Fibroblast of skin of scalp (primary cell): ENCODE results near the gene SYT10. TPM values are rescaled to one million over a fixed set of nuclear protein-coding genes. Genes with fewer than 3 reads are reported as not detected.
"Not testable (repeated sequence)": the region's sequence is repeated elsewhere in the genome, so short reads cannot be mapped to it uniquely, and the experiment has no call there.

Experiments
- DNase-seq: peaks from one replicate; pipeline ENCODE4 v3.0.0-alpha.2; 2013
- polyA plus RNA-seq, 2 experiments: library from polyadenylated mRNA; unstranded; fragments of 120-200 nt; gene quantifications; one replicate each; pipeline ENCODE4 v1.2.1, GENCODE V29; 2013; ENCODE audit not compliant: insufficient read length in 2 of 2

The SYT10 gene, protein sequence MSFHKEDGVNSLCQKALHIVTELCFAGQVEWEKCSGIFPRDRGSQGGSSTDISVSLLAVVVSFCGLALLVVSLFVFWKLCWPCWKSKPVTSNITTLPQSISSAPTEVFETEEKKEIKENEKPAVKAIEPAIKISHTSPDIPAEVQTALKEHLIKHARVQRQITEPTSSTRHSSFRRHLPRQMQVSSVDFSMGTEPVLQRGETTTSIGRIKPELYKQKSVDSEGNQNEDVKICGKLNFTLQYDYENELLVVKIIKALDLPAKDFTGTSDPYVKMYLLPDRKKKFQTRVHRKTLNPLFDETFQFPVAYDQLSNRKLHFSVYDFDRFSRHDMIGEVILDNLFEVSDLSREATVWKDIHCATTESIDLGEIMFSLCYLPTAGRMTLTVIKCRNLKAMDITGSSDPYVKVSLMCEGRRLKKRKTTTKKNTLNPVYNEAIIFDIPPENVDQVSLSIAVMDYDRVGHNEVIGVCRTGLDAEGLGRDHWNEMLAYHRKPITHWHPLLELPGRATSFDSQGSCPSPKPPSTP
- polyA plus RNA-seq (2013, experiment 1 of 2; ENCODE audit: insufficient read length) = not detected
- polyA plus RNA-seq (2013, experiment 2 of 2; ENCODE audit: insufficient read length) = not detected

DNA sequence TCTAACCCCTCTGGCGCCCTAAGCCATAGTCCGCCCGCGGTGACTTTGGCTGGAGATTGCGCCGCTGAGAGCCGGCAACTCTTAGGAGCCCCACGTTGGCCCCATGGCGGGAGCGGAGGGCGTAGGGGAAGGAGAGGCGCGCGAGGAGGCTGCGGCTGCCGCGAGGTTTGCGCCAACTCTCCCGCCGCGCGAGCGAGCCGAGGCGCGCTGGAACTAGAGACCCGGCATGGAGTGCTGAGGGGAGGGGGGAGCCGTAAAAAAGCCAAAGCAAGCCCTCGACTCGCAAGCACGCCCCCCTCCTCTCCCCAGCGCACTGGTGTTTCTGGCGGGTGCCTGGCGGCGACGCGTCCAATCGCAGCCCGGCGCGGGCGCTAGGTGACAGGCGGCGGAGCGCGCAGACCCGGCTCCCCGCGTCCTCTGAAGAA lies at the start of gene SYT10:
Gene SYT10 (minus strand): TSS at position 233 of the 425 bp plus-strand sequence. CDS start 297 bp downstream, outside the sequence.
- DNase-seq = peak; percentile 2

- no peak for DNase-seq
Measured at GRCh38 chr12:33488036-33488435, 48.4 kb upstream of the SYT10 start.

GRCh38 chr12:33486058-33486457 lies 46.4 kb upstream of the SYT10 start:
- no peak for DNase-seq

DNA sequence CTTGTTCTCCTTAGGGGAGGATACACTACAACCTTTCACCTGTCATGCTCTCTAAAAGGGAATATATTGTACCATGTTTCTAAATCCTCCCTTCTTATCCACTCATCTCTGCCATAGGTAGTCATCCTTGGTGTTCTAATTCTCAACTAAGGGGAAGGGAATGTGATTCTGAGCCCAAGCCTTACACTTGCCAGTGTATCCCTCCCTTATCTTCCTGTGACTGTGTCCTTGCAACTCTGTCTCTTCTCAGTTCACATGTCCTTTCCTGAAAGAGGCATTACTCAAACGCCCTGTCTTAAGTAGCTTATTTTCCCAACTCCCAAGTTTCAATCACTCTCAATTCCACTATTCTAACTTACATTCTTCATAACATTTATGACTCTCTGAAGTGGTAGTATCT lies 44.5 kb upstream of the SYT10 start:
- DNase-seq = no peak

DNA sequence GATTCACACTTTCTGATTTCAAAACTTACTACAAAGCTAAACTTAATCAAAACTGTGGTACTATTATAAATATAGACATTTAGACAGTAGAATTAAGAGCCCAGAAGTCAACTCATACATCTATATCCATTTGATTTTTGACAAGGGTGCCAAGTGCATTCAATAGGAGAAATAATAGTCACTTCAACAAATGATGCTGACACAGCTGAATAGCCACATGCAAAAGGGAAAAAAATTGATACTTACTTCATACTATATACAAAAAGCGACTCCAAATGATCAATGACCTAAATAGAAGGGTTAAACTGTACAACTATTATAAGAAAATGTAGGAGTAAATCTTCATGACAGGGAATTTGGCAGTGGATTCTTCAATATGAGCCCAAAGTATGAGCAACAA lies 40.7 kb upstream of the SYT10 start:
- no peak for DNase-seq

GRCh38 chr12:33476058-33476457 lies 36.4 kb upstream of the SYT10 start:
- DNase-seq = no peak

DNA sequence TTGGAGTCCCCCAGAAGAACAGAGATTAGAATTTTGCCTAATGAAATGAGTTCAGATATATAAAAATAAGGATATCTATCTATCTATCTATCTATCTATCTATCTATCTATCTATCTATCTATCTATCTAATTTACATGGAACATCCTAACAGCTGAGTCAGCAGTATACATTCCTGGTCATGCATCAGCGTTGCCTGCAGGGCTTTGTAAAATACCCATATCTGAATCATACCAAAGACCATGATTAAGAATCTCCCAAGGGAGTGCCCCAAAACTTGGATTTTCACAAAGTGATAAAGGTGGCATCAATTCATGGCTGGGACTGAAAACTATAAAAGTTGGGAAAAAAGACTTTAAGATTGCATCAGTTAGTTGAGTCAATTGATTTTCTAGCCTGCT lies 32.7 kb upstream of the SYT10 start:
- DNase-seq = no peak

DNA sequence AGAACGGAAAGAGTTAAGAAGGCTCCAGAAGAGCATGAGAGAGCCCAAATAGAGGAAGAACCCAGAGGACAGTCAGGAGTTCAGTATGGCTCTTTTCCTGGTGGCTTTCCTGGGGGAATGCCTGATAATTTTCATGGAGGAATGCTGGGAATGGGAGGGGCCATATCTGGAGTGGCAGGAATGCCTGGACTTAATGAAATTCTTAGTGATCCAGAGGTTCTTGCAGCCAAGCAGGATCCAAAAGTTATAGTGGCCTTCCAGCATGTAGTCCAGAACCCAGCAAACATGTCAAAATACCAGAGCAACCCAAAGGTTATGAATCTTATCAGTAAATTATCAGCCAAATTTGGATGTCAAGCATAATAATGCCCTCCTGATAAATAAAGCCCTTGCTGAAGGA lies 15.5 kb upstream of the SYT10 start:
- DNase-seq = no peak

DNA sequence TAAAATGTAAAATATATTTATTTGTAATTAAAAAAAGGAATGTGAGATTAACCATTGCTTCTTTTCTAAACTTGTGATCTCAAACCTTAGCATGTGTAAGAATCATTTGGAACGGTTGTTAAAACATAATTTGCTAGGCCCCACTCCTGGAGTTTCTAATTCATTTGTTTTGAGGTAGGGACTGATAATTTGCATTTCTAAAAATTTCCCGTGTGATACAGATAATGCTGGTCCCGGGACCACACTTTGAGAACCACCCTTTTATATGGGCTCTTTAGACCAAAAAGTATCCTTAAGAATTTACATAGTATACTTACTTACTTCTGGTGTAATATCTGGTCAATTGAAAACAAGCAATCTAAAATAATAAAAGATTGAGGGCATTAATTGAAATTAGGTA lies 10.9 kb upstream of the SYT10 start:
- no peak for DNase-seq

GRCh38 chr12:33440477-33440876 lies 858 bp upstream of the SYT10 start:
- no peak for DNase-seq

GRCh38 chr12:33438851-33439586 lies 600 bp downstream of the SYT10 start:
- DNase-seq = no peak

DNA sequence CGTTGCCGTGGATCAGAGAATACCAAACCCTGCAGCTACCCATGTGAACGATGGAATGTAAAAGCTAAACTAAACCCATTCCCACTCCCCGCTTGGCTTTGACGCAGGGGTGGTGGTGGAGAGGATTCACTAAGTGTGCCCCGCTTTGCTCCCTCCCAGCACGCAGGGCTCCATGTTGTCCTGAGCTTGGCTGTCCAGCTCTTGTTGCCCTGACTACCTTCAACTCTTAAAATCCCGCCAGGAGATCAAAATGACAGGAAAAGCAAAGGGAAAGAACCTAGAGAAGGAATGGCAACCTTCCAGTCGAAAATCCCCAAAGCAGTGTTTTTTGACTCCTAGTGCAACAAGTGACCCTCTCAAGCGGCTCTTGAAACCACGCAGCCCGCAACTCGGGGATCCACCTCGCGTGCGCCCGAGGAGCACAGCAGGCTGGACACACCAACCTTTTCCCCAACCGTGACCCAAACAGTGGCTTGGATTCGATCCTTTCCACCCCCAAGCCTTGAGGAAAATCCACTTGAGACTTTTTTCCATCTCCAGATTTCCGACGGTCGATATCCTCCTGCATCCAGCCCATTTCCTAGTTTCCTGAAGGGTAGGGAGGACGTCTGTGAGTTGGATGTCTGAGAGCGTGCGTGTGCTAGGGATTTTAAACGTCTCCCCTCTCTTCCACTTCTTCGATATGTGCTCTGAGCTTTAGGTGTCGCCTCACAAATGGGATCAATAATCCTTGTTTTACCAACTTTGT lies 1.4 kb downstream of the SYT10 start:
- no peak for DNase-seq

DNA sequence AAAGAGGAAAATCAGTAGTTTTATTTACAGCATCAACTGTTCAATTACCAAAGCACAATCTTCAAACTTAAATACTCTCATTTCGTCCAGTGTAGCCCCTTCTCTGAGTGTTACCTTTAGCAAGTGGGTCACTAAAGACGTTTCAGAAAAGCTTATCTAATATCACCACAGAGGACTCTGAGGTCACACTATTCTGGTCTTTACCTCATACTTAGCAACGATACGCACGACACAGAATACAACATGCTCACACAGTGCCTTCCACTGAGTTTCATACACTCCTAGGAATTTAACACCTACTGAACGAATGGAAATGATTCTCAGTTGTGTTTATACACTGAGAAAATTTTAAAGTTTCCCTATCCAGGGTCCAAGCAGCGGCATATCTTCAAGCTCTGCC lies 2.0 kb downstream of the SYT10 start:
- no peak for DNase-seq

DNA sequence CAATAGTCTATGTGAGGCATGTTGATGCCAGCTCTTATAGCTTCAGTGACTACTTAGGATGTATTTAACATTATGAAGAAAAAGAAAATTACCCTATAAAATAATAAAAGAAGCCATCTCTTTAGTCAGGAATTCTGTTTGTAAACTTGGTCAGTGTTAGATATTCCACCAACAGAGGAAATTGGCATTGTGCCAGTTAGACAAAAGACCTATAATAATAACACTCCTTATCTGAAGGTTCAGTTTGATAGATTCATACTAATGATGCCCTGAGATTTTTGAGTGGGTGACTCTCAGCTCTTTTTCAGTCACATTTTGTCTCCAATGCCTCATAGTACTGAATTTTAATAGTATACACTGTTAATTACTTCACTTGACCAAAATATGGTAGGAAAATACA lies 6.6 kb downstream of the SYT10 start:
- no peak for DNase-seq

- DNase-seq = no peak
Measured at GRCh38 chr12:33431648-33432047, 8.0 kb downstream of the SYT10 start.

DNA sequence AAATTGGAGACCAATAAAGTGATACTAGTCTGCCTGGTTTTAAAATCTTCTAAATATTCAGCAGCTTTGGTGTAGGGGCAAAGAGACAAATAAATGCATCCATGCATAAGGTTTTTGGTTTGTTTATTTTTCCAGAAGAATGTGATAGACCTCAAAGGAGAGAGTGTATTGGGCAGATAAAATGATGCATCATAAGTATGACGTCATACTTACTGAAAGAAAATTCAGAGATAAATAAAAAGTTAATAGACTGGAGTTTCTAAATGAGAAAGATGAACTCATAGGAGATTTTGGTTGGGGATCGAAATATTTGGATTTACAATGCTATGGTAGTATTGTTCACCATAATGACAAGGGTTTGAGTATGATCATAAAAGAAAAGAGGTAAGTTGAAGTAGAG lies 10.2 kb downstream of the SYT10 start:
- DNase-seq = no peak

DNA sequence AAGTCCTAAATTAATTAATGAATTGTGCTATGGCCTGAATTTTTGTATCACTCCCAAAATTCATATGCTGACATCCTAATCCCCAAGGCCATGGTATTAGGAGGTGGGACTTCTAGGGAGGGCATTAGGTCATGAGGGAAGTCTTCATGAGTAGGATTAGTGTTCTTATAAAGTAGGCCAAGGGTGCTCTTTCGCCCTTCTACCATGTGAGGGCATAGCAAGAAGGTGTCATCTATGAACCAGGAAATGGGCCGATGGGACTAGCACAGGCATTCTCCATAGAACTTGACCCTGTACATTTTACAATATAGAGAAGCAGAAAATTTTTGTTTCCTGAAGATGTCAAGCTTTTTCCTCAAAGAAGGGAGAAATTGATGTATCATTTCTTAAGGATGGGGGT lies 12.5 kb downstream of the SYT10 start:
- DNase-seq = no peak

DNA sequence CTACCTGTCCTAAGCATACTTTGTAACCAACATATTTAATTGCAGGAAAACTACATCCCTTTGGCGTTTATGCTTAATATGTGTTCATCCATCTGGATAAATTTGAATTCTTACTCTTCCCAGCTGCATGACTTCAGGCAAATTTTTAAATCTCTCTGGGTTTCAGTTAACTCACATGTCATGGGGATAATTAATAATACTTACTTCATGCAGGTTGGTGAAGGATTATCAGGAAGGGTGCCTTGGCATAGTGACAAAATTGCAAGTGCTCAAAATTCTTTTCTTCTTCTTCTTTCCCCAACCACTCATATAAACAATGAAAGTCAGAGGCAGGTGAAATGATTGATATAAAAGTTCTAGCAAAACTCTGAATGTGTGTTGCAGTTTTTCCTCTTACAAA lies 15.9 kb downstream of the SYT10 start:
- DNase-seq = no peak

GRCh38 chr12:33412410-33412809 lies 27.2 kb downstream of the SYT10 start:
- DNase-seq = not testable (repeated sequence)

DNA sequence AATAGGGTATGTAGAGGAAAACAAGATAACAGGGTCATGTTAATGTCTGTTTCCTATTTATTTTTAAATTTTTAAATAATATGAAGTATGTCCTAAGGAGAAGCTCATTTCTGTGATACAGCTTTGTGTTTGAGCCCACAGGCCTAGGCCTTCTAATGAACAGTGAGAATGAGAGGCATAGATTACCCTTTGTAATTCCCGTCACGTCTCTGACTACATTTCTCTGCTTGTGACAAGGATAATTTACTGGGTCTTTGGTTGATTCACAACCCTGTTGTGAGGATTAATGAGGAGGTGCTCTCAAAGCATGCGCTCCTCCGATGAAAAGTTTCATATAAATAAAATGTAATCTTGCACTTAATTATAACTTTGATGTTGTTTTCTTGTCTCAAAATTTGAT lies 56.1 kb downstream of the SYT10 start:
- no peak for DNase-seq

- DNase-seq = no peak
Measured at GRCh38 chr12:33376153-33376552, 63.5 kb downstream of the SYT10 start.

- no peak for DNase-seq
Measured at GRCh38 chr12:33370318-33370717, 69.3 kb downstream of the SYT10 start.

- no peak for DNase-seq
Measured at GRCh38 chr12:33357181-33357580, 82.4 kb downstream of the SYT10 start.
